ENCODE results near the gene CGA. TPM values are rescaled to one million over a fixed set of nuclear protein-coding genes. Genes with fewer than 3 reads are reported as not detected.
"Not testable (repeated sequence)": the region's sequence is repeated elsewhere in the genome, so short reads cannot be mapped to it uniquely, and the experiment has no call there.

CGA gene
- not detected in 2 replicates for total RNA-seq

DNA sequence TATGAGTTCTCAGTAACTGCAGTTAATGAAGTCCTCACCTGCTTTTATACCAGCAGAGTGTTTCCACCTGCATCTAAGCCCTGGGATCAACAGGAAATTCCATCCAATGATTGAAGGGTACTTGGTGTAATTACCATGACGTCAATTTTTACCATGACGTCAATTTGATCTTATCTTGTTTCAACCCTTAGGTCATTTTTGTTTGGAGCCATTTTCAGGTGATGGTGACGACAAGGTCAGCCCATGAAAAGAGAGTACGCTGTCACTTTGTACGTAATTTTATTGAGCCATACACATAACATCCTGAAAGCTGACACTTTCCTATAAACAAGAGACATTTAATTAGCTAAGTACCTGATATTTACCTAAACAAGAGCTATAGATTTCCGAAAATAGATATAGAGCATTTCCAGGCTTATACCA, at the start of gene CGA:
TSS of gene CGA (minus strand) at position 20 of the 423 bp plus-strand sequence. CDS start 6,906 bp downstream, outside the sequence.
- Histone ChIP-seq H3K4me3 (ENCODE audit: low read depth, low read length) (no peak within 1 kb of the TSS), H3K36me3 (ENCODE audit: control insufficient read depth, insufficient read depth, low read length) (no peaks in the 10 kb centered on the region), H3K27me3 (ENCODE audit: control insufficient read depth, insufficient read depth, low read length) (no peaks in the 10 kb centered on the region)
- no peak for DNase-seq (ENCODE audit: low read depth)
- no peak for TF ChIP-seq CTCF (IDR thresholded peaks at IDR 0.05; ENCODE audit: insufficient read depth, low read length, severe bottlenecking)
- no peak for FAIRE-seq

GRCh38 chr6:87139927-87140326, 45.0 kb upstream of the CGA start:
- not testable (repeated sequence) for FAIRE-seq

GRCh38 chr6:87139236-87139635, 44.3 kb upstream of the CGA start:
- FAIRE-seq, result peak; percentile 43

More at GRCh38 chr6:87139927-87140326, 45.0 kb upstream of the CGA start:
- not testable (repeated sequence) for H3K36me3 ChIP-seq (ENCODE audit: control insufficient read depth, insufficient read depth, low read length); DNase-seq (ENCODE audit: low read depth); H3K27me3 ChIP-seq (ENCODE audit: control insufficient read depth, insufficient read depth, low read length); H3K4me3 ChIP-seq (ENCODE audit: low read depth, low read length)

GRCh38 chr6:87136963-87137362, 42.1 kb upstream of the CGA start:
- FAIRE-seq, result no peak
- no peak overlapping the region for H3K4me3 ChIP-seq (ENCODE audit: low read depth, low read length)
- no peaks in the 10 kb centered on the region for H3K27me3 ChIP-seq (ENCODE audit: control insufficient read depth, insufficient read depth, low read length)
- DNase-seq (ENCODE audit: low read depth), result no peak
- no peaks in the 10 kb centered on the region for H3K36me3 ChIP-seq (ENCODE audit: control insufficient read depth, insufficient read depth, low read length)
- no peak for TF ChIP-seq CTCF (IDR thresholded peaks at IDR 0.05; ENCODE audit: insufficient read depth, low read length, severe bottlenecking)

More at GRCh38 chr6:87139236-87139635, 44.3 kb upstream of the CGA start:
- TF ChIP-seq CTCF (IDR thresholded peaks at IDR 0.05; ENCODE audit: insufficient read depth, low read length, severe bottlenecking), result peak; percentile 71
- Histone ChIP-seq H3K27me3 (ENCODE audit: control insufficient read depth, insufficient read depth, low read length) (no peaks in the 10 kb centered on the region), H3K36me3 (ENCODE audit: control insufficient read depth, insufficient read depth, low read length) (no peaks in the 10 kb centered on the region), H3K4me3 (ENCODE audit: low read depth, low read length) (no peak overlapping the region)
- DNase-seq (ENCODE audit: low read depth), result peak; percentile 55

DNA sequence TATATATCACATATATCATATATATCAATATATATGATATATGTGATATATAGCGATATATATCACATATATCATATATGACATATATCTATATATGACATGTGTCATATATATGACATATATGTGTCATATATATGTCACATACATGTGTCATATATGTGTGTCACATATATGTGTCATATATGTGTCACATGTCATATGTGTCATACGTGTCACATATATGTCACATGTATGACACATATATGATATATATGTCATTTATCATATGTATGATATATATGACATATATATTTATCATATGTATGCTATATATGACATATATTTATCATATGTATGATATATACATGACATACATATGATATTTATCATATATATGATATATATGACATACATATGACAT, 32.8 kb upstream of the CGA start:
- DNase-seq (ENCODE audit: low read depth), result no peak
- Histone ChIP-seq H3K27me3 (ENCODE audit: control insufficient read depth, insufficient read depth, low read length) (no peaks in the 10 kb centered on the region), H3K36me3 (ENCODE audit: control insufficient read depth, insufficient read depth, low read length) (no peaks in the 10 kb centered on the region), H3K4me3 (ENCODE audit: low read depth, low read length) (no peak overlapping the region)
- TF ChIP-seq CTCF (IDR thresholded peaks at IDR 0.05; ENCODE audit: insufficient read depth, low read length, severe bottlenecking), result no peak
- no peak for FAIRE-seq

DNA sequence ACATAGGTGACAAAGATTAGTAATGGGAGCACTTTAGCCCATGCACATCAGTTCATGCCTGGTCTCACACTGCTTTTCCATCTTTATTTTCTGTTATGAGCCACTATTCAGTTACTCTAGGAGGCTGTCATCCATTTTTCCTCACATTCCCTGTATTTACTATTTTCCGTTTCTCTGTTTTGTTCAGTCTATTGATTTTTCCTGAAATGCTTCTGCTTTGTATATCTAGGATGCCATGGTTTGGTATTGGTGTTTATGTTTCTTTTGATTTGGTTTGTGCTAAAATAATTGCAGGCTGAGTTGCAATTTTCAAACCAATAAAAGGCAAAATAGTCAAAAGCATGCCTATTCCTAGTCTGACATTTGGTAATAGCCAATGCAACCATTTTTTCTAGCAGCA, 31.6 kb upstream of the CGA start:
- FAIRE-seq, result no peak

More for the DNA sequence above, 31.6 kb upstream of the CGA start:
- no peak overlapping the region for H3K4me3 ChIP-seq (ENCODE audit: low read depth, low read length)
- no peaks in the 10 kb centered on the region for H3K27me3 ChIP-seq (ENCODE audit: control insufficient read depth, insufficient read depth, low read length)
- TF ChIP-seq CTCF (IDR thresholded peaks at IDR 0.05; ENCODE audit: insufficient read depth, low read length, severe bottlenecking), result no peak
- no peak for DNase-seq (ENCODE audit: low read depth)
- H3K36me3 ChIP-seq (ENCODE audit: control insufficient read depth, insufficient read depth, low read length), result no peaks in the 10 kb centered on the region
